Measurements from ENCODE around the gene CENPX. TPM values are rescaled to one million over a fixed set of nuclear protein-coding genes. Genes with fewer than 3 reads are reported as not detected.

CENPX gene
- total and polyA plus RNA-seq, 2 of the 13 experiments (the other 11 are each of a cell fraction or from before 2014, with no cell fraction given): 92.7 to 170 TPM

DNA sequence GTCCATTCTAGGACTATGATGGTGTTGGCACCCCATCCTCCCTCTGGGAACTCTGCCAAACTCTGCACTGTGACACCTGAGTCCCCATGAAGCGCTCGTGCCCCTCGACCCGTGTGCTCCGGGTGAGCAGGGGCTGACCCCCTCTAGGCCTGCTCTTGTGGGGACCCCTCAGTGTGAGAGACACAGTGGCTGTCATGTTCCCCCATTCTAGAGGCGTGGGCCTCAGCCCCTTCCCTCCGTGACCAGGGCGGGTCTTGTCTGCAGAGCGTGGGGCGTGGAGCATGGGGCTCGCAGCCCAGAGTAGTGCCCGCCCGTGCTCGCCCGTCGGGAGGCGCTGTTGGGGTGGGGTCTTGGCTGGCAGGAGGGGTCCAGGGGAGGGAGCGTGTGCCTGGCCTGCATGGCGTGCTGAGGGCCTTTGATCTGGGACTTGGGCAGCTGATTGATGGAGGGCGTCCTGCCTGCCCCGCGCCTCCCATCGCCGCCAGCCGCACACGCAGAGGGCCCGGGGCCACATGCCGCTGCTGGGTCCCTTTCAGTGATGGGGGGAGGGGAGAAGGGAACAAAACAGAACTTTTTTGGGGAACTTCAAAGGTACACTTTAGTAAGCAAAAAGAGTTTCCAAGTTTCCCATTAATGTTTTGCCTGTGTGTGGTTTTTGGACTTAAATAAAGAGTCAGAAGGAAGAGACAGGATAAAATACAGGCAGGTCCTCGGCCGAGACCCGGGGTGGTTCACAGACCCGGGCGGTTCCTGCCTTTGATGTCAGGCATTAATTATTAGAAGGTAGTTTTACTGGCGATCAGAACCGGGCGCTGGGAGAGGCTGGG, 22.5 kb downstream of the CENPX start (continued):
- TF ChIP-seq, protein P1, sequence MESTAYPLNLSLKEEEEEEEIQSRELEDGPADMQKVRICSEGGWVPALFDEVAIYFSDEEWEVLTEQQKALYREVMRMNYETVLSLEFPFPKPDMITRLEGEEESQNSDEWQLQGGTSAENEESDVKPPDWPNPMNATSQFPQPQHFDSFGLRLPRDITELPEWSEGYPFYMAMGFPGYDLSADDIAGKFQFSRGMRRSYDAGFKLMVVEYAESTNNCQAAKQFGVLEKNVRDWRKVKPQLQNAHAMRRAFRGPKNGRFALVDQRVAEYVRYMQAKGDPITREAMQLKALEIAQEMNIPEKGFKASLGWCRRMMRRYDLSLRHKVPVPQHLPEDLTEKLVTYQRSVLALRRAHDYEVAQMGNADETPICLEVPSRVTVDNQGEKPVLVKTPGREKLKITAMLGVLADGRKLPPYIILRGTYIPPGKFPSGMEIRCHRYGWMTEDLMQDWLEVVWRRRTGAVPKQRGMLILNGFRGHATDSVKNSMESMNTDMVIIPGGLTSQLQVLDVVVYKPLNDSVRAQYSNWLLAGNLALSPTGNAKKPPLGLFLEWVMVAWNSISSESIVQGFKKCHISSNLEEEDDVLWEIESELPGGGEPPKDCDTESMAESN (CRISPR knock-in tag; conservative IDR thresholded peaks at IDR 0.05): peak; percentile 95
- peak; percentile 74; the same call in 1 of the 2 replicates for TF ChIP-seq ZNF768 (CRISPR knock-in tag; IDR thresholded peaks at IDR 0.05)
- no peak for TF ChIP-seq MLXIP (CRISPR knock-in tag; IDR thresholded peaks at IDR 0.05; ENCODE audit: borderline replicate concordance)
- TF ChIP-seq ZNF326 (CRISPR knock-in tag; IDR thresholded peaks at IDR 0.05; ENCODE audit: borderline replicate concordance): peak; percentile 81; the same call in 1 of the 2 replicates
- TF ChIP-seq HIC2 (CRISPR knock-in tag; IDR thresholded peaks at IDR 0.05; ENCODE audit: low read depth): peak; percentile 86
- TF ChIP-seq MYNN (CRISPR knock-in tag; IDR thresholded peaks at IDR 0.05; ENCODE audit: low read depth): 0 out of 2 replicates have a peak, but pooled peaks have one; percentile 40
- peak; percentile 65 for TF ChIP-seq CCDC6 (CRISPR knock-in tag; IDR thresholded peaks at IDR 0.05)
- TF ChIP-seq ZNF569 (CRISPR knock-in tag; IDR thresholded peaks at IDR 0.05; ENCODE audit: borderline replicate concordance): no peak
- no peak for TF ChIP-seq ZNF18 (CRISPR knock-in tag; IDR thresholded peaks at IDR 0.05; ENCODE audit: insufficient replicate concordance)
- TF ChIP-seq FOSL1 (CRISPR knock-in tag; IDR thresholded peaks at IDR 0.05; ENCODE audit: borderline replicate concordance): no peak
- 0 out of 2 replicates have a peak, but pooled peaks have one; percentile 34 for TF ChIP-seq TRIM24 (CRISPR knock-in tag; IDR thresholded peaks at IDR 0.05)
- peak; percentile 45; the same call in 1 of the 2 replicates for TF ChIP-seq ZNF615 (CRISPR knock-in tag; IDR thresholded peaks at IDR 0.05; ENCODE audit: borderline replicate concordance)
- TF ChIP-seq ZNF556 (CRISPR knock-in tag; IDR thresholded peaks at IDR 0.05; ENCODE audit: borderline replicate concordance): peak; percentile 18; the same call in 1 of the 2 replicates
- 0 out of 2 replicates have a peak, but pooled peaks have one; percentile 28 for TF ChIP-seq ZNF776 (CRISPR knock-in tag; IDR thresholded peaks at IDR 0.05)
- TF ChIP-seq ZNF431 (CRISPR knock-in tag; IDR thresholded peaks at IDR 0.05; ENCODE audit: borderline replicate concordance, low read depth): peak; percentile 70; the same call in 1 of the 2 replicates

Data from HepG2 (cell line).